GM10847 (cell line): Measurements from ENCODE around the gene LPGAT1.

ENCODE experiments used
- POLR2A ChIP-seq: IDR thresholded peaks from 2 replicates; pipeline ENCODE4 v1.6.1; 2011; ENCODE audit not compliant: insufficient read length; ENCODE audit errors: extremely low read depth

The LPGAT1 gene

DNA sequence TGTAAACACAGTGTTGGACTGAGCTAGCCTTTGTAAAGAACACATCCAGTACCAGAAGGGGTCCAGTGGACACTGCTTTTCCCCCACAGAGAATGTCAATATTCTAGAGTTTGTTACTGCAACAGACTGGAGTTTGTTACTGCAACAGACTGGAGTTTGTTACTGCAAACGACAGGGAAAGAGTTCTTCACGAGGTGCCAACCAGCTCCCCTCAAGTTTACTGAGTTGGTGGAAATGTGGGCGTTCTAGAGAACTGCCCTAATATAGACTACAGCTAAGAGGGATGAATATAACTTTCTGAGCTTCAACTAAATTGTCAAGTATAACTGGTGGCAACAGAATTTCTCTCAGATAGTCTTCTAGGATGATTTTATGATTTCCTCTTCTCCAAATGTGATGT is 81.3 kb downstream of the LPGAT1 start:
- TF ChIP-seq POLR2A = no peak

DNA sequence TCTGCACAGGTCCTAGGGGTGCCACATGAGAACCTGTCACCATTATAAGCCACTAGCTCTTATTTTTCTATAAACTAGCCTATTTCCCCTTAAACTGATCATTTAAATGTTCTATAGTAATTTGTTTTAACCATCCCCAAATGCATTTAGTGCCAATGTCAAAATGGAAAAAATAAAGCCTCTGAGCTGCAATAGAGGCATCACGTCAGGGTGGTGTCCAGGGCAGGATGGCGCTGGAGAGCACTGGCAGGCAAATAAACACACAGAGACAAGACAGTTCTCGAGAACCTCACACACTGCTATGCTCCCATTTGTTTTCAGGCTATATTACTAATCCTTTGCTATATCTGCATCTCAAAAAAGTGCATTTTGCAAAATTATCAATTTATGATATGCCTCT is 81.8 kb downstream of the LPGAT1 start:
- TF ChIP-seq POLR2A = no peak

DNA sequence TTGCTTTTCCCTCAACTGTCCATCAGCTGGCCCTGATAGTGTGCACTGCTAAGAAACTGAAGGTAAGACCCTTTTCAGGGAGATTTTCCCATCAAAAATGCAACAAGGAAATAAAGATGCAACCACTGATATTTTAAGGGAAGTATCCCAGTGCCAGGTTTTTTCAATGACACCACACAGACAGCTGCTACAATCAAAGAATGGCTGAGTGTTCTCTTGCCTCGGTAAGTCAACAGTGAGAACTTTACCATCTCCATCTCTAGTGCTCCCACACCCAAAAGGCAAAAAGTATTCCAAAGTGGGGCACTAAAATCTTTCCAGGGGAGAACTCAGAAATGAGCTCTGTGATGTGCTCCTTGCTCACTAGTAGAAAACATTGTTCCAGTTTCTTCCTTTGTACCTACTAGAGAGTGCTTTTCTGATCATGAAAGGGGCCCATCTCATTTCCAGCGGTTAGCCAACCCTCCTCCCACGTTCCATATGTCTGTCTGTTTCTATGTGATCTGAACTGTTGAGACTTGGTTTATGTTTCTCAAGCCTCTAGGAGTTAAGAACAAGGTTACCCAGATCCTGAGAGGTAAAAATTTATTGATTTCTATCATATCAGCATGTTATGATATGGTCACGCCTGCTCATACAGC is 87.6 kb downstream of the LPGAT1 start:
- TF ChIP-seq POLR2A = no peak

DNA sequence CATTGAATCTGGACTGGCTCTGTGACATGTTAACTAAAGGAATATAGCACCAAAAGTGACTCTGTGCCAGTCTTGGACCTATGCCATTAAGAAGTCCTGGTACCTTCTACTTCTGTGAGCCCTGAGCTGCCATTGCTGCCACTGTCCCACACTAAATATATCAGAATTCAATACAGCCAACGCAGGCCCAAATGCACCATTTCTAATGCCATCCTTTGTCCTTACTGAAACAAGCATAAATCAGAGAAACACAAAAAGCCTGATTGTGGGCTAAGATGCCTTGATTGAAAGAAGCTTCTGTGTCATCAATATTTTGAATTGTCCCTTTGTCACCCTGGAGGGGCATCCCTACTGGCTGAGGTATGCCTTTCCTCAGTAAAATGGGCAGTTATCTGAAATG is 88.3 kb downstream of the LPGAT1 start:
- no peak for TF ChIP-seq POLR2A

DNA sequence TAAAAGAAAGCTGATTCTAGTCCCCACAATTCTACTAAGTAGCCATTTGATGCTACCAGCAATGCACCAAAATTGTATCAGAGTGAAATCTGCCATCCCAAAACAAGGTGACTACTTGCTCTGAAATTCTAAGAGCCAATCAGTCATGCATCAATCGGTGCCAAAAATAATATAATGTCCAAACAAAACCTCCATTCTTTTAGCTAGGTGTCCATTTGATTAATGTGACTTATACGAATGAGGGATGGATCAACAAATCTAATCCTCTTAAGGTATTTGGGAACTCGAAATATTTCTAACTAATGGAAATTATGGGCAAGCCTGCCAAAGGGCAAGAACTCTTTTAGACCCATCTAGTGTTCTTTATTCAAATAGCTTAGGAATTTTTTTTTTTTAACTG is 88.8 kb downstream of the LPGAT1 start:
- TF ChIP-seq POLR2A = no peak

- TF ChIP-seq POLR2A = no peak
Observed at GRCh38 chr1:211741116-211741515, 89.4 kb downstream of the LPGAT1 start.

DNA sequence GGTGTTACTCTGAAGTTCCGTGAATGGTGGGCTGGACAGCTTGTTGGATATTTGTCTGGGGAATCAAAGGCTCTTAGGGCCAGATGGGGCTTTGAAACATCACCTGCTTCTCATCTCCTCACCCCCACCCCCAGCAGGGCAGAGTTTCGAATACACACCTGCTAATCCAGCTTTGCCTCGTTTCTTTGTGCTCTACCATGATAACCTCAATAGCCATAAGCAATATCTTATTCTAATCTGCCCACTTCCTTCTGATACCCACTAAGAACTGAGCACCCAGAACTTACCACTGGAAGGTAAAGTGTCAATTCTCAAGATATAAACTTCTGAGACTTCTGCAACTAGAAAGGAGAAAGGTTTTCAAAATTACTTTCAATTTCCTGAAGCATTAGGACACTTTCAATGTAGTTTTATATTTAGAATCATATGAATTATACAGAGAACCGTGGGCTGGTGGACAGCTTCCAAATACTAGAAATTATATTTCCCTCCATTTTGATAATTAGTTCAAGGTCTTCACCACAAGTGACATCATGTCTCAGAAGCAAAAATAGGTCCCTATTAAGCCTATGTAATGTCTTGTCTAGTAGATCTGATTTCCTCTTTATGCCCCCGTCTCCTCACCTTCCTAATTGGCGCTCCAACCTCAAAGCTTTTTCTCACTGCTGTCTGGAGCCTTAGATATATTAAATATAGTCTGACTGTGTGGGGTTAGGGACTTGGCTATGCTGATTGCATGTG is 90.7 kb downstream of the LPGAT1 start:
- TF ChIP-seq POLR2A = no peak

DNA sequence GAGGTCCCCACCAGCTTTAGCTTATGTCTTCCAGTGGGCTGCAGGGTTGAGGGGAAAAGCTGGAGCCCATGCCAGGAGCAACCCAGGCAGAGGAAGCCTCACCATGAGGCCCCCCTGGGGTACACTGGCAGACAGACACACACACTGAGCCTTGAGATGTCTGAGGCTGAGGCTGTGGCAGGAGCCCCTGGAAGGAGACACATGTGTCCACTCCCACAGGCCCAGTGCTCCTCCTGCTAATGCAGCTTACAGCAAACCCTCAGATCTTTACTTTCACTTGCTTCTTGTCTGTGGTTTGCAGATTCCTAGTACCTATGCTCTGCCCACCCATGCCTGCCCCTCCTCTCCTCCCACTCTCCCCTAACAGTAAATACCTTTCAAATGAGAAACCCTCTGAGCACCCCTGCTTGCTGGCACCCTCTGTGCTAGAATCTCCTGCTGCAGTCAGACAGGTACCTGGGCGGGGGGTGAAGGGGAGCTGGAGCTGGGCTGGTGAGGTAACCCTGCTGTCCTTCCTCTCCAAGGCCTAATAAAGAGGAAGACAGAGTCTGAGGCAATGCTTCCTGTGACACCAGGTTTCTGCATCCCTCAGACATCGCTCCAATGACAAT is 91.8 kb downstream of the LPGAT1 start:
- TF ChIP-seq POLR2A = no peak

GRCh38 chr1:211738096-211738690 is 92.4 kb downstream of the LPGAT1 start:
- TF ChIP-seq POLR2A = no peak

- no peak for TF ChIP-seq POLR2A
Observed at GRCh38 chr1:211737115-211738035, 93.2 kb downstream of the LPGAT1 start.

- TF ChIP-seq POLR2A = no peak
Observed at GRCh38 chr1:211736351-211736915, 94.1 kb downstream of the LPGAT1 start.

DNA sequence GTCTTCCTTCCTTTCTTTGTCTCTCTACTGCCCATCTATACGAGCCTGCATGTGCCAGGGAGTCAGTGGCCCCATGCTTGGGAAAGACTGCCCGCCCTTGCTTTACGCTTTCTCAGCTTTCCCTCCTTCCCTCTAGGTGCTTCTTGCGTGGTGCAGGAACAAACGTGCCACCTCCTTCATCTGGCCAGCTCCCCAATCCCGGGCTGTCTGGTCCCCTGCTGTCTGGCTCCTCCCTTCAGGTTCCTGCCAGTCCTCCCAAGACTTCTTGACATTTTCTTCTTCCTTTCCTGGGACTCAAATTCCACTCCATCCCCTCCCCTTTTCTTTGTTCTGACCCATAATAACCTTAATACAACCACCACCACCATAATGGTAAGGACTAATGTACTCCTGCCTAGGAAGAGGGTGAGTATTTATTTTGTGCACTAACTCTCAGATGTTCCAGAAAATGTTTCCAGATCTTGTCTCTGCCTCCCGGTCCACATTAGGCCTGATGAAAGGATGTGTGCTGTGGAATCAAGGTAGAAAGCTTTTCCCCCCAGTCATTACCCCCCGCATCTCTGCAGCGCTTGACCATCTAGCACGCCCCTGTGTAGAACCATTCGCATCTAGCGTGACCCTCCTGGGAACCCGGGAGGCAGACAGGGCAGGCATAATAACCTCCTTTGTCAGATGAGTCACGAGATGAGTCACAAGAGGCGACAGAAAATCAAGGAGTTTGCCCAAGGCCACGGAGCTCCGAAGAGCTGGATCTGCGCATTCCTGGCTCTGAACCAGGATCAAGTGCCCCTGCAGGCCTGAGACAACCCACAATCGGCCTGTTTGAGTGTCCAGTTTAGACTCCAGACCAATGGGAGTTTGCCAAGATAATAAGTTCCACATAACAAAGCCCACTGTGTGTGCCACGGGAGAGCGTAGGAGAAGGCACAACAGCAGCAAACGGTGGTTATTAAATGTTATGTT is 95.1 kb downstream of the LPGAT1 start:
- no peak for TF ChIP-seq POLR2A

- no peak for TF ChIP-seq POLR2A
Observed at GRCh38 chr1:211734791-211735190, 95.8 kb downstream of the LPGAT1 start.

DNA sequence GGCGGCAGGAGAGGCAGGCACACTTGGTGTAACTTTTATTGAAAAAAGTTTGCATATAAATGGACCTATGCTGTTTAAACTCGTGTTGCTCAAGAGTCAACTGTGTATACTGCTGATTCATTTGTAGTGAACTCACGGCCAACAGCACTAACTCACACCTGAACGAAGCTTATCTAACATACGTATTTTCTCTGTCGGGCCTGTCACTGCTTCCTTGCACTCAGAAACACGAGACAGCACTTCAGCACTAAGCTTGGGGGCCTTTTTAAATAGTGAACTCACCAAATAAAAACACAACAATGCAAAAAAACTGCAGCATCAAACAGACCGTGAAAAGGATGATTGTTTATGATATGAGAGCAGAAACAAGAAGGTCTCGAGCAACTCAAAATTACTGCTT is 96.2 kb downstream of the LPGAT1 start:
- no peak for TF ChIP-seq POLR2A
